Activated T-cell treated with anti-CD3 and anti-CD28 coated beads for 4 hours (primary cell): ENCODE measurements around the gene MOCOS.

Experiments
- DNase-seq: peaks from one replicate; pipeline ENCODE4 v3.0.0-alpha.2; 2020

MOCOS gene

GRCh38 chr18:36275561-36275960 is 88.3 kb downstream of the MOCOS start:
- DNase-seq, result no peak

- no peak for DNase-seq
Measured at GRCh38 chr18:36279001-36279400, 91.7 kb downstream of the MOCOS start.

- no peak for DNase-seq
Measured at GRCh38 chr18:36281936-36282335, 94.6 kb downstream of the MOCOS start.

- no peak for DNase-seq
Measured at GRCh38 chr18:36283448-36283847, 96.2 kb downstream of the MOCOS start.

GRCh38 chr18:36284268-36284667 is 97.0 kb downstream of the MOCOS start:
- DNase-seq, result no peak

GRCh38 chr18:36284671-36285295 is 97.5 kb downstream of the MOCOS start:
- DNase-seq, result peak; percentile 38

GRCh38 chr18:36287653-36288052 is 100.4 kb downstream of the MOCOS start:
- DNase-seq, result no peak

- DNase-seq, result no peak
Measured at GRCh38 chr18:36288689-36289088, 101.4 kb downstream of the MOCOS start.

- DNase-seq, result no peak
Measured at GRCh38 chr18:36294031-36294430, 106.7 kb downstream of the MOCOS start.

GRCh38 chr18:36295214-36295613 is 107.9 kb downstream of the MOCOS start:
- no peak for DNase-seq

- DNase-seq, result no peak
Measured at GRCh38 chr18:36295880-36296301, 108.6 kb downstream of the MOCOS start.

- DNase-seq, result no peak
Measured at GRCh38 chr18:36296650-36297416, 109.5 kb downstream of the MOCOS start.

- DNase-seq, result no peak
Measured at GRCh38 chr18:36297417-36298125, 110.3 kb downstream of the MOCOS start, which contains the start of gene FHOD3. TSS of gene FHOD3 (plus strand) at chr18:36297713. CDS start at chr18:36297836, 123 bp downstream.

- no peak for DNase-seq
Measured at GRCh38 chr18:36298126-36298741, 110.9 kb downstream of the MOCOS start.

GRCh38 chr18:36299015-36299414 is 111.7 kb downstream of the MOCOS start:
- no peak for DNase-seq

- no peak for DNase-seq
Measured at GRCh38 chr18:36300211-36300610, 112.9 kb downstream of the MOCOS start.

GRCh38 chr18:36301884-36302283 is 114.6 kb downstream of the MOCOS start:
- no peak for DNase-seq

- no peak for DNase-seq
Measured at GRCh38 chr18:36302676-36303075, 115.4 kb downstream of the MOCOS start.

- DNase-seq, result no peak
Measured at GRCh38 chr18:36303211-36303844, 116.0 kb downstream of the MOCOS start.

- DNase-seq, result no peak
Measured at GRCh38 chr18:36304723-36305122, 117.4 kb downstream of the MOCOS start.

- no peak for DNase-seq
Measured at GRCh38 chr18:36305375-36305774, 118.1 kb downstream of the MOCOS start.

GRCh38 chr18:36307513-36307912 is 120.2 kb downstream of the MOCOS start:
- no peak for DNase-seq
